GM23338 (cell line): Measurements from ENCODE around the gene CD74. TPM values are rescaled to one million over a fixed set of nuclear protein-coding genes. Genes with fewer than 3 reads are reported as not detected.

ENCODE experiments used
- ATAC-seq: fragments of 200-7000 bp; cut with Tn5 transposase; 3 replicates; pipeline ENCODE4 v1.9.1; 2020
- DNase-seq: peaks from one replicate; pipeline ENCODE4 v3.0.0-alpha.2; 2015; ENCODE audit warnings: low spot score
- H2AFZ ChIP-seq: fragments of 200-600 bp; sonication (generic); 2 replicates; pipeline ENCODE4 v1.8.0; 2016; ENCODE audit warnings: antibody characterized with exemption, mild to moderate bottlenecking, moderate library complexity
- H3F3A ChIP-seq: fragments of 200-600 bp; sonication (generic); replicated peaks from 2 replicates; pipeline ENCODE4 v1.8.0; 2017; ENCODE audit warnings: antibody characterized with exemption, mixed run types, low read depth
- H3K27ac ChIP-seq: fragments of 200-600 bp; sonication (generic); 2 replicates; pipeline ENCODE4 v1.6.1; 2016; ENCODE audit warnings: low read depth
- H3K27me3 ChIP-seq: fragments of 200-600 bp; sonication (generic); 2 replicates; pipeline ENCODE4 v1.8.0; 2016; ENCODE audit warnings: mild to moderate bottlenecking, mixed run types, moderate library complexity; ENCODE audit not compliant: insufficient read depth
- H3K36me3 ChIP-seq: fragments of 200-600 bp; sonication (generic); 2 replicates; pipeline ENCODE4 v1.8.0; 2016; ENCODE audit warnings: mild to moderate bottlenecking; ENCODE audit not compliant: insufficient read depth
- H3K4me1 ChIP-seq: fragments of 200-600 bp; sonication (generic); 2 replicates; pipeline ENCODE4 v1.8.0; 2016; ENCODE audit warnings: mild to moderate bottlenecking, moderate library complexity; ENCODE audit not compliant: insufficient read depth
- H3K4me2 ChIP-seq: fragments of 200-600 bp; sonication (generic); 2 replicates; pipeline ENCODE4 v1.7.1; 2017; ENCODE audit warnings: mixed run types
- H3K4me3 ChIP-seq: fragments of 200-600 bp; sonication (generic); 2 replicates; pipeline ENCODE4 v1.6.1; 2016; ENCODE audit warnings: mixed run types
- H3K79me2 ChIP-seq: fragments of 200-600 bp; sonication (generic); replicated peaks from 2 replicates; pipeline ENCODE4 v1.8.0; 2017; ENCODE audit warnings: mild to moderate bottlenecking; ENCODE audit not compliant: insufficient read depth
- H3K9me2 ChIP-seq: fragments of 200-600 bp; sonication (generic); 2 replicates; pipeline ENCODE4 v1.8.0; 2017; ENCODE audit not compliant: insufficient read depth
- H4K20me1 ChIP-seq: fragments of 200-600 bp; sonication (generic); replicated peaks from 2 replicates; pipeline ENCODE4 v1.8.0; 2017; ENCODE audit warnings: mild to moderate bottlenecking; ENCODE audit not compliant: insufficient read depth
- H3K27ac Mint-ChIP-seq: 2 replicates; pipeline ENCODE4 v1.8.0; 2020; ENCODE audit warnings: inconsistent platforms, mild to moderate bottlenecking, moderate library complexity, mixed read lengths
- H3K27me3 Mint-ChIP-seq: 3 replicates; pipeline ENCODE4 v1.8.0; 2022; ENCODE audit warnings: low read depth, mild to moderate bottlenecking, moderate library complexity, mixed read lengths, inconsistent platforms; ENCODE audit not compliant: insufficient read depth, poor library complexity
- H3K36me3 Mint-ChIP-seq: 3 replicates; pipeline ENCODE4 v1.8.0; 2021; ENCODE audit warnings: low read depth, mild to moderate bottlenecking, inconsistent platforms, moderate library complexity, mixed read lengths
- H3K4me1 Mint-ChIP-seq: 3 replicates; pipeline ENCODE4 v1.8.0; 2020; ENCODE audit warnings: mild to moderate bottlenecking, inconsistent platforms, mixed read lengths
- H3K4me3 Mint-ChIP-seq: 3 replicates; pipeline ENCODE4 v1.8.0; 2021; ENCODE audit warnings: moderate library complexity, mild to moderate bottlenecking, inconsistent platforms, mixed read lengths
- H3K9me3 Mint-ChIP-seq: 3 replicates; pipeline ENCODE4 v1.8.0; 2020; ENCODE audit warnings: moderate library complexity, mild to moderate bottlenecking, inconsistent platforms, mixed read lengths
- CREB1 ChIP-seq: fragments of 250-450 bp; sonication (Bioruptor Pico); IDR thresholded peaks from 2 replicates; pipeline ENCODE4 v1.5.0; 2020; ENCODE audit warnings: low read depth, mild to moderate bottlenecking, moderate library complexity
- EZH2 ChIP-seq: fragments of 200-600 bp; sonication (generic); IDR thresholded peaks from one replicate; pipeline ENCODE4 v1.8.0; 2017; ENCODE audit warnings: antibody characterized with exemption, mild to moderate bottlenecking, low read depth; ENCODE audit not compliant: unreplicated experiment
- NANOG ChIP-seq: IDR thresholded peaks from 2 replicates; pipeline ENCODE4 v1.6.1; 2016; ENCODE audit warnings: antibody characterized with exemption, borderline replicate concordance
- REST ChIP-seq: IDR thresholded peaks from one replicate; pipeline ENCODE4 v1.6.1; 2018; ENCODE audit warnings: antibody characterized with exemption; ENCODE audit not compliant: unreplicated experiment
- ZNF331 ChIP-seq: fragments of 250-450 bp; sonication (Bioruptor Pico); IDR thresholded peaks from 2 replicates; pipeline ENCODE4 v1.5.0; 2020; ENCODE audit warnings: low read depth, mild to moderate bottlenecking, moderate library complexity
- polyA plus RNA-seq: library from polyadenylated mRNA; unstranded; fragments of >200 nt; fragmentation: Nextera tagmentation; extraction: Ambion mirVana; gene quantifications from 2 replicates; pipeline ENCODE4 v1.2.1, GENCODE V29; 2016
- total RNA-seq: library from RNA; depleted of rRNA; stranded (reverse); fragments of >200 nt; shearing (Covaris generic); gene quantifications from 2 replicates; pipeline ENCODE4 v1.2.3, GENCODE V29; 2014
- TF ChIP-seq, protein P1 (sequence below), 2 experiments: fragments of 200-600 bp in 1 of 2; sonication (generic) in 1 of 2; conservative IDR thresholded peaks; 2 replicates each; pipeline versions ENCODE4 v1.5.1 to v1.6.1; 2016 to 2017; ENCODE audit warnings: antibody characterized with exemption in 2 of 2, low read depth in 2 of 2, mild to moderate bottlenecking in 2 of 2, moderate library complexity in 1 of 2
- TF ChIP-seq, protein P2 (sequence below): IDR thresholded peaks from 2 replicates; pipeline ENCODE4 v1.6.1; 2016; ENCODE audit warnings: antibody characterized with exemption

Gene CD74
- total and polyA plus RNA-seq, 2 experiments from 2014 or later: 49.8 to 98.4 TPM

DNA sequence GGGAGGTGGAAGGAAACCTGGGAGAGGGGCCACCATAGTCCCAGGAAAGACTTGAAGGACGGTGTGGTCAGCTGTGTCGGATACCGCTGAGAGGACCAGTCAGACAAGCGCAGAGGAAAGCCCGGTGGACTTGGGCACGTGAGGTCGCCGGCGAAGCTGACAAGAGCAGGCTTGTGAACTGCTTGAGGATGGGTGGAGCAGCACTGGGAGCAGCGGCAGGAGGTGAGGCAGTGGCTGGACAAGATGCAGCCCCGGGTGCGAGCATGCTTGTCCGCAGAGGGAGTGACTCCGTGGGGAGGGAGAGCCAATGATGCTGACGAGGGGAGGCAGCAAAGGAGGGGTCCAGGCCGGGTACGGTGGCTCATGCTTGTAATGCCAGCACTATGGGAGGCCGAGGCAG lies 18.3 kb upstream of the CD74 start (continued):
- TF ChIP-seq, protein P1, sequence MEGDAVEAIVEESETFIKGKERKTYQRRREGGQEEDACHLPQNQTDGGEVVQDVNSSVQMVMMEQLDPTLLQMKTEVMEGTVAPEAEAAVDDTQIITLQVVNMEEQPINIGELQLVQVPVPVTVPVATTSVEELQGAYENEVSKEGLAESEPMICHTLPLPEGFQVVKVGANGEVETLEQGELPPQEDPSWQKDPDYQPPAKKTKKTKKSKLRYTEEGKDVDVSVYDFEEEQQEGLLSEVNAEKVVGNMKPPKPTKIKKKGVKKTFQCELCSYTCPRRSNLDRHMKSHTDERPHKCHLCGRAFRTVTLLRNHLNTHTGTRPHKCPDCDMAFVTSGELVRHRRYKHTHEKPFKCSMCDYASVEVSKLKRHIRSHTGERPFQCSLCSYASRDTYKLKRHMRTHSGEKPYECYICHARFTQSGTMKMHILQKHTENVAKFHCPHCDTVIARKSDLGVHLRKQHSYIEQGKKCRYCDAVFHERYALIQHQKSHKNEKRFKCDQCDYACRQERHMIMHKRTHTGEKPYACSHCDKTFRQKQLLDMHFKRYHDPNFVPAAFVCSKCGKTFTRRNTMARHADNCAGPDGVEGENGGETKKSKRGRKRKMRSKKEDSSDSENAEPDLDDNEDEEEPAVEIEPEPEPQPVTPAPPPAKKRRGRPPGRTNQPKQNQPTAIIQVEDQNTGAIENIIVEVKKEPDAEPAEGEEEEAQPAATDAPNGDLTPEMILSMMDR (conservative IDR thresholded peaks at IDR 0.05; ENCODE audit: low read depth in 2 of 2): no peak
- TF ChIP-seq NANOG (no peak), CREB1 (no peak), ZNF331 (no peak)
- TF ChIP-seq, protein P2, sequence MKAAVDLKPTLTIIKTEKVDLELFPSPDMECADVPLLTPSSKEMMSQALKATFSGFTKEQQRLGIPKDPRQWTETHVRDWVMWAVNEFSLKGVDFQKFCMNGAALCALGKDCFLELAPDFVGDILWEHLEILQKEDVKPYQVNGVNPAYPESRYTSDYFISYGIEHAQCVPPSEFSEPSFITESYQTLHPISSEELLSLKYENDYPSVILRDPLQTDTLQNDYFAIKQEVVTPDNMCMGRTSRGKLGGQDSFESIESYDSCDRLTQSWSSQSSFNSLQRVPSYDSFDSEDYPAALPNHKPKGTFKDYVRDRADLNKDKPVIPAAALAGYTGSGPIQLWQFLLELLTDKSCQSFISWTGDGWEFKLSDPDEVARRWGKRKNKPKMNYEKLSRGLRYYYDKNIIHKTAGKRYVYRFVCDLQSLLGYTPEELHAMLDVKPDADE: no peak

- no peaks in the 10 kb centered on the region for H3F3A ChIP-seq
- H3K79me2 ChIP-seq: no peaks in the 10 kb centered on the region
- H3K9me3 Mint-ChIP-seq: no peaks in the 10 kb centered on the region
- H3K27me3 ChIP-seq: no peaks in the 10 kb centered on the region
- H3K36me3 Mint-ChIP-seq: no peaks in the 10 kb centered on the region; the same call in 2 of the 3 replicates
- H3K27me3 Mint-ChIP-seq: peaks cover 12% of the 10 kb centered on the region
- H3K4me3 Mint-ChIP-seq: no peak overlapping the region
- no peaks in the 10 kb centered on the region for H3K4me1 Mint-ChIP-seq
- no peaks in the 10 kb centered on the region for H3K9me2 ChIP-seq
- ATAC-seq (no peak), DNase-seq (no peak)
- H3K4me2 ChIP-seq: no peak overlapping the region
- TF ChIP-seq, protein P2: no peak
- TF ChIP-seq REST: no peak
- no peak for TF ChIP-seq EZH2
- no peak for TF ChIP-seq NANOG
- H3K27ac Mint-ChIP-seq: no peak overlapping the region
- H4K20me1 ChIP-seq: no peaks in the 10 kb centered on the region
- no peak overlapping the region for H2AFZ ChIP-seq
- no peaks in the 10 kb centered on the region for H3K36me3 ChIP-seq
- no peak overlapping the region for H3K27ac ChIP-seq
- no peaks in the 10 kb centered on the region for H3K4me1 ChIP-seq
- H3K4me3 ChIP-seq: no peak overlapping the region
Measured at GRCh38 chr5:150429410-150429873, 16.7 kb upstream of the CD74 start.
